HG03060 (cell line): ENCODE results near the gene SATB2.

Source experiments
- ATAC-seq: cut with Tn5 transposase; IDR thresholded peaks from one replicate; pipeline ENCODE4 v1.9.1; 2021; ENCODE audit warnings: low read depth, moderate number of reproducible peaks; ENCODE audit not compliant: unreplicated experiment

Gene SATB2

GRCh38 chr2:199466692-199467065 is 8.9 kb upstream of the SATB2 start:
- ATAC-seq, result no peak

GRCh38 chr2:199465988-199466691 is 8.4 kb upstream of the SATB2 start:
- no peak for ATAC-seq

GRCh38 chr2:199465390-199465789 is 7.7 kb upstream of the SATB2 start:
- no peak for ATAC-seq

- ATAC-seq, result no peak
Measured at GRCh38 chr2:199464606-199465352, 7.0 kb upstream of the SATB2 start.

GRCh38 chr2:199463708-199464605 is 6.2 kb upstream of the SATB2 start:
- ATAC-seq, result no peak

- no peak for ATAC-seq
Measured at GRCh38 chr2:199462956-199463692, 5.4 kb upstream of the SATB2 start.

GRCh38 chr2:199462347-199462955 is 4.7 kb upstream of the SATB2 start:
- no peak for ATAC-seq

GRCh38 chr2:199461711-199462346 is 4.1 kb upstream of the SATB2 start:
- ATAC-seq, result no peak

- no peak for ATAC-seq
Measured at GRCh38 chr2:199460846-199461710, 3.3 kb upstream of the SATB2 start.

- ATAC-seq, result no peak
Measured at GRCh38 chr2:199460101-199460671, 2.4 kb upstream of the SATB2 start.

GRCh38 chr2:199459286-199460100 is 1.8 kb upstream of the SATB2 start:
- ATAC-seq, result no peak

GRCh38 chr2:199458806-199459285 is 1.1 kb upstream of the SATB2 start:
- ATAC-seq, result no peak

- ATAC-seq, result no peak
Measured at GRCh38 chr2:199458009-199458805, 468 bp upstream of the SATB2 start.

GRCh38 chr2:199456383-199457146 is 1.2 kb downstream of the SATB2 start:
- ATAC-seq, result no peak

GRCh38 chr2:199455545-199456382 is 2.0 kb downstream of the SATB2 start:
- no peak for ATAC-seq
